K562 (cell line): ENCODE data around the gene PDRG1. TPM values are rescaled to one million over a fixed set of nuclear protein-coding genes. Genes with fewer than 3 reads are reported as not detected.

Source experiments
- ADNP ChIP-seq: fragments of 200-800 bp; sonication (Bioruptor generic); IDR thresholded peaks from 2 replicates; pipeline ENCODE4 v1.6.1; 2016; ENCODE audit warnings: missing genetic modification characterization, missing compliant biosample characterization
- ARNT ChIP-seq, 2 experiments: fragments of 450-650 bp; IDR thresholded peaks; 2 replicates each; pipeline ENCODE4 v1.6.1; 2016; ENCODE audit warnings: mild to moderate bottlenecking in 1 of 2
- BCOR ChIP-seq: fragments of 450-650 bp; IDR thresholded peaks from 2 replicates; pipeline ENCODE4 v1.6.1; 2016
- CTCFL ChIP-seq: IDR thresholded peaks from 2 replicates; pipeline ENCODE4 v1.6.1; 2011; ENCODE audit warnings: borderline replicate concordance, low read depth, mild to moderate bottlenecking, moderate library complexity, low read length; ENCODE audit not compliant: insufficient read depth, poor library complexity, severe bottlenecking
- ESRRB ChIP-seq: fragments of 250-450 bp; sonication (Bioruptor Pico); IDR thresholded peaks from 2 replicates; pipeline ENCODE4 v1.5.0; 2020; ENCODE audit warnings: mild to moderate bottlenecking, moderate library complexity, borderline replicate concordance
- FOXA3 ChIP-seq, 2 experiments: fragments of 450-650 bp in 1 of 2; sonication (generic) in 1 of 2; formaldehyde crosslinking; IDR thresholded peaks in 1 of 2; conservative IDR thresholded peaks in 1 of 2; 2 replicates each; pipeline versions ENCODE4 v1.4.0 to v1.8.0; 2020 to 2022; ENCODE audit warnings: mild to moderate bottlenecking in 2 of 2, missing genetic modification reagents in 1 of 2
- JUND ChIP-seq, 2 experiments: IDR thresholded peaks; 2 replicates in 1 of 2; 3 replicates in 1 of 2; pipeline ENCODE4 v1.6.1; 2011; ENCODE audit warnings: borderline replicate concordance in 2 of 2, low read depth in 2 of 2, low read length in 2 of 2, improper control_type of control experiment in 1 of 2, missing biosample characterization in 1 of 2, missing genetic modification characterization in 1 of 2, missing genetic modification reagents in 1 of 2
- LARP7 ChIP-seq: fragments of 450-650 bp; IDR thresholded peaks from 2 replicates; pipeline ENCODE4 v1.6.1; 2016
- PTRF ChIP-seq: fragments of 450-650 bp; IDR thresholded peaks from 2 replicates; pipeline ENCODE4 v1.6.1; 2016; ENCODE audit warnings: mild to moderate bottlenecking, missing genetic modification characterization, missing compliant biosample characterization
- RAD51 ChIP-seq: fragments of 450-650 bp; IDR thresholded peaks from 2 replicates; pipeline ENCODE4 v1.7.1; 2016; ENCODE audit warnings: low read depth, mild to moderate bottlenecking, borderline replicate concordance
- RBFOX2 ChIP-seq: fragments of 200-400 bp; formaldehyde crosslinking; IDR thresholded peaks from 2 replicates; pipeline ENCODE4 v1.6.1; 2017; ENCODE audit warnings: low read depth, mild to moderate bottlenecking, low read length, moderate library complexity
- RERE ChIP-seq: sonication (generic); formaldehyde crosslinking; IDR thresholded peaks from 2 replicates; pipeline ENCODE4 v1.8.0; 2023; ENCODE audit warnings: missing genetic modification reagents, mild to moderate bottlenecking, borderline replicate concordance
- SETDB1 ChIP-seq: IDR thresholded peaks from one replicate; pipeline ENCODE4 v1.6.1; 2012; ENCODE audit warnings: low read length, control low read depth, inconsistent platforms
- SMARCA4 ChIP-seq: fragments of 450-650 bp; IDR thresholded peaks from 2 replicates; pipeline ENCODE4 v1.6.1; 2016
- SMARCC2 ChIP-seq: fragments of 450-650 bp; IDR thresholded peaks from 2 replicates; pipeline ENCODE4 v1.6.1; 2017; ENCODE audit warnings: antibody characterized with exemption, moderate library complexity, mild to moderate bottlenecking, low read depth
- ZBTB33 ChIP-seq: sonication (generic); formaldehyde crosslinking; IDR thresholded peaks from 2 replicates; pipeline ENCODE4 v1.8.1; 2023; ENCODE audit warnings: mild to moderate bottlenecking, missing genetic modification reagents
- ZNF239 ChIP-seq: fragments of 250-450 bp; sonication (Bioruptor Pico); IDR thresholded peaks from 2 replicates; pipeline ENCODE4 v1.4.0; 2020; ENCODE audit warnings: mild to moderate bottlenecking
- polyA plus RNA-seq, 8 experiments: library from polyadenylated mRNA; depleted of rRNA in 4 of 8; stranded (reverse) in 5 of 8; unstranded in 3 of 8; fragments of >200 nt; fragmentation: Nextera tagmentation in 2 of 8; fragmentation: Illumina TruSeq in 1 of 8; extraction: Ambion mirVana in 2 of 8; extraction: Trizol in 1 of 8; gene quantifications; 2 replicates each; pipeline versions ENCODE4 v1.2.1 to v1.2.3, GENCODE V29; 2011 to 2014; ENCODE audit warnings: inconsistent platforms in 1 of 8, missing spikeins in 1 of 8
- total RNA-seq, 7 experiments: library from RNA; depleted of rRNA in 6 of 7; stranded (reverse); fragments of >200 nt in 6 of 7; fragmentation: Illumina TruSeq in 2 of 7; extraction: Trizol in 2 of 7; gene quantifications; 2 replicates each; pipeline versions ENCODE4 v1.2.1 to v1.2.3, GENCODE V29; 2011 to 2021; ENCODE audit warnings: low replicate concordance in 1 of 7

The PDRG1 gene
- total and polyA plus RNA-seq, 9 of the 15 experiments (the other 6 are each of a cell fraction or from before 2014, with no cell fraction given): 12.6 to 58.6 (median 26.1) TPM

- TF ChIP-seq RBFOX2 (no peak), RERE (no peak), SETDB1 (no peak), RAD51 (no peak), ZNF239 (CRISPR knock-in tag) (no peak), PTRF (no peak), LARP7 (no peak), ESRRB (CRISPR knock-in tag) (no peak), SMARCC2 (no peak), SMARCA4 (no peak), JUND (IDR thresholded peaks at IDR 0.05; ENCODE audit: borderline replicate concordance, low read depth, low read length) (no peak), JUND (tag; IDR thresholded peaks at IDR 0.05; ENCODE audit: borderline replicate concordance, low read depth, low read length) (no peak), BCOR (peak; percentile 59; the same call in 1 of the 2 replicates), FOXA3 (CRISPR knock-in tag; conservative IDR thresholded peaks at IDR 0.05 in 1 of 2, IDR thresholded peaks at IDR 0.05 in 1 of 2) (no peak), ZBTB33 (CRISPR knock-in tag) (0 out of 2 replicates have a peak, but pooled peaks have one; percentile 24), ARNT (IDR thresholded peaks at IDR 0.05) (no peak), ADNP (tag) (peak; percentile 64; the same call in 1 of the 2 replicates), CTCFL (no peak)
These were observed 42.4 kb downstream of the PDRG1 start (continued) for GRCh38 chr20:31909253-31910070.
